K562 (cell line): ENCODE data around the gene POLRMT. TPM values are rescaled to one million over a fixed set of nuclear protein-coding genes. Genes with fewer than 3 reads are reported as not detected.

Experiments
- HNRNPL ChIP-seq: fragments of 200-400 bp; formaldehyde crosslinking; IDR thresholded peaks from 2 replicates; pipeline ENCODE4 v1.6.1; 2017; ENCODE audit warnings: low read depth, mild to moderate bottlenecking, low read length
- KLF10 ChIP-seq: fragments of 250-450 bp; sonication (Bioruptor Pico); IDR thresholded peaks from 2 replicates; pipeline ENCODE4 v1.6.1; 2021; ENCODE audit warnings: matching md5 sums
- KLF16 ChIP-seq: IDR thresholded peaks from 2 replicates; pipeline ENCODE4 v1.6.1; 2016; ENCODE audit warnings: antibody characterized with exemption
- LEF1 ChIP-seq: fragments of 450-650 bp; IDR thresholded peaks from 2 replicates; pipeline ENCODE4 v1.6.1; 2016; ENCODE audit warnings: mild to moderate bottlenecking
- MXI1 ChIP-seq: IDR thresholded peaks from 2 replicates; pipeline ENCODE4 v1.6.1; 2011; ENCODE audit warnings: low read depth, mild to moderate bottlenecking, improper control_type of control experiment, low read length
- MYC ChIP-seq, 2 experiments: fragments of 250-450 bp in 1 of 2; sonication (Bioruptor Pico) in 1 of 2; IDR thresholded peaks; 2 replicates each; pipeline versions ENCODE4 v1.5.1 to v1.6.1; 2012 to 2021; ENCODE audit warnings: low read depth in 2 of 2, borderline replicate concordance in 1 of 2, improper control_type of control experiment in 1 of 2, low read length in 1 of 2, mild to moderate bottlenecking in 1 of 2, moderate library complexity in 1 of 2
- PHF20 ChIP-seq: fragments of 450-650 bp; IDR thresholded peaks from 2 replicates; pipeline ENCODE4 v1.6.1; 2018; ENCODE audit not compliant: partially characterized antibody
- SMARCE1 ChIP-seq: fragments of 450-650 bp; IDR thresholded peaks from 2 replicates; pipeline ENCODE4 v1.7.1; 2016; ENCODE audit warnings: mild to moderate bottlenecking
- SNRNP70 ChIP-seq: fragments of 200-400 bp; formaldehyde crosslinking; optimal IDR thresholded peaks from 2 replicates; pipeline ENCODE3; 2017; ENCODE audit warnings: low read depth, low read length
- SOX6 ChIP-seq: fragments of 450-650 bp; IDR thresholded peaks from 2 replicates; pipeline ENCODE4 v1.6.1; 2014; ENCODE audit warnings: mild to moderate bottlenecking
- TBP ChIP-seq: optimal IDR thresholded peaks from 2 replicates; pipeline ENCODE3; 2011; ENCODE audit warnings: low read depth, low read length, improper control_type of control experiment
- ZNF197 ChIP-seq: fragments of 200-800 bp; sonication (Bioruptor generic); IDR thresholded peaks from 2 replicates; pipeline ENCODE4 v1.6.1; 2016; ENCODE audit warnings: low read depth, missing genetic modification characterization, missing compliant biosample characterization
- ZNF644 ChIP-seq: fragments of 200-800 bp; sonication (Bioruptor generic); IDR thresholded peaks from 2 replicates; pipeline ENCODE4 v1.6.1; 2016; ENCODE audit warnings: low read depth, missing genetic modification characterization, missing compliant biosample characterization
- polyA plus RNA-seq, 8 experiments: library from polyadenylated mRNA; depleted of rRNA in 4 of 8; stranded (reverse) in 5 of 8; unstranded in 3 of 8; fragments of >200 nt; fragmentation: Nextera tagmentation in 2 of 8; fragmentation: Illumina TruSeq in 1 of 8; extraction: Ambion mirVana in 2 of 8; extraction: Trizol in 1 of 8; gene quantifications; 2 replicates each; pipeline versions ENCODE4 v1.2.1 to v1.2.3, GENCODE V29; 2011 to 2014; ENCODE audit warnings: inconsistent platforms in 1 of 8, missing spikeins in 1 of 8
- total RNA-seq, 7 experiments: library from RNA; depleted of rRNA in 6 of 7; stranded (reverse); fragments of >200 nt in 6 of 7; fragmentation: Illumina TruSeq in 2 of 7; extraction: Trizol in 2 of 7; gene quantifications; 2 replicates each; pipeline versions ENCODE4 v1.2.1 to v1.2.3, GENCODE V29; 2011 to 2021; ENCODE audit warnings: low replicate concordance in 1 of 7
- TF ChIP-seq, protein P1 (sequence below): fragments of 250-450 bp; sonication (Bioruptor Pico); IDR thresholded peaks from 2 replicates; pipeline ENCODE4 v1.8.0; 2021; ENCODE audit warnings: moderate library complexity, mild to moderate bottlenecking, inconsistent platforms
- TF ChIP-seq, protein P2 (sequence below): fragments of 450-650 bp; formaldehyde crosslinking; IDR thresholded peaks from 2 replicates; pipeline ENCODE4 v1.4.0; 2022; ENCODE audit warnings: mild to moderate bottlenecking, moderate library complexity
- TF ChIP-seq, protein P3 (sequence below): sonication (generic); formaldehyde crosslinking; IDR thresholded peaks from 2 replicates; pipeline ENCODE4 v1.9.0; 2022; ENCODE audit warnings: mild to moderate bottlenecking, missing genetic modification reagents
- TF ChIP-seq, protein P4 (sequence below): fragments of 250-450 bp; sonication (Bioruptor Pico); IDR thresholded peaks from 2 replicates; pipeline ENCODE4 v1.4.0; 2020

The POLRMT gene
- total and polyA plus RNA-seq, 9 of the 15 experiments (the other 6 are each of a cell fraction or from before 2014, with no cell fraction given), result 30.3 to 144 (median 68.0) TPM

DNA sequence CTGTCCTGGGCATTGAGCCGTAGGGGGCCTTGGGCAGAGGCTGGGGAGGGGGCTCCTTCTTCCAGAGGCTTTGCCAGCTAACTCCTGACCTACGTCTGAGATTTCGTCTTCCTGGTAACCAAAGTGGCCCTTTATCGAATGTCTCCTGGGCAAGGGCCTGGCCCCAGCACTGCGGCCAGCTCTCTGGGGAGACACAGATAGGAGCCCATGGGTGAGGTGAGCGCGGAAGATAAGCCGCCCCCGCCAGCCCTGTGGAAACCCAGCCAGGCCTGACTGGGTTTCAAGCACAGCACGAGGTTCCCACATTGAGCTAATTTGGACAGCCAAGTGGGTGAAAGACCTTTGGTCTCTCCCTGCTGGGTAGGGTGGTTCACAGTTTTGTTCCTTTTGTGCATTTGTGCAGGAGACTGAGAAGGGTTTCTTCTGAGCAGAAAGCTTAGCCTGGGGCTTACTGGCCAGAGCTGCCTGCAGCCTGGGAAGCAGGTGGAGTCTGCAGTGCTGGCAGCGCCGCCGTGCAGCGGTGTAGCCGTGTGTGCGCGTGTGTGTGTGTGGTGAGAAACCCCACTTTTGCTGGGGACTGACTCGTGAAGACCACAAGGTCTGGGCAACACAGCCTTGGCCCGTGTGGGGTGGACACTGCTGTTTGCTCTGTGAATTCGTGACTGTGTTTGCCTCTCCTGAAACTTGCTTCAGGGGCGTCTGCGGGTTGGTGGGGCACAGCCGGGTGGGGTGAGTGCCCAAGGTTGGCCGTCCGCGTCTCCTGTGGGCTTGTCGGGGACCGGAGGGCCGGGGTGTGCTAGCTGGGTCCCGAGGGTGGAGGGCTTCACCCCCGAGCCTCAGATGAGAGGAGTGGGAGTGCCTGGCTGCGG lies 58.4 kb downstream of the POLRMT start (continued):
- TF ChIP-seq, protein P1, sequence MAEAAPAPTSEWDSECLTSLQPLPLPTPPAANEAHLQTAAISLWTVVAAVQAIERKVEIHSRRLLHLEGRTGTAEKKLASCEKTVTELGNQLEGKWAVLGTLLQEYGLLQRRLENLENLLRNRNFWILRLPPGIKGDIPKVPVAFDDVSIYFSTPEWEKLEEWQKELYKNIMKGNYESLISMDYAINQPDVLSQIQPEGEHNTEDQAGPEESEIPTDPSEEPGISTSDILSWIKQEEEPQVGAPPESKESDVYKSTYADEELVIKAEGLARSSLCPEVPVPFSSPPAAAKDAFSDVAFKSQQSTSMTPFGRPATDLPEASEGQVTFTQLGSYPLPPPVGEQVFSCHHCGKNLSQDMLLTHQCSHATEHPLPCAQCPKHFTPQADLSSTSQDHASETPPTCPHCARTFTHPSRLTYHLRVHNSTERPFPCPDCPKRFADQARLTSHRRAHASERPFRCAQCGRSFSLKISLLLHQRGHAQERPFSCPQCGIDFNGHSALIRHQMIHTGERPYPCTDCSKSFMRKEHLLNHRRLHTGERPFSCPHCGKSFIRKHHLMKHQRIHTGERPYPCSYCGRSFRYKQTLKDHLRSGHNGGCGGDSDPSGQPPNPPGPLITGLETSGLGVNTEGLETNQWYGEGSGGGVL (CRISPR knock-in tag), result no peak
- TF ChIP-seq, protein P2, sequence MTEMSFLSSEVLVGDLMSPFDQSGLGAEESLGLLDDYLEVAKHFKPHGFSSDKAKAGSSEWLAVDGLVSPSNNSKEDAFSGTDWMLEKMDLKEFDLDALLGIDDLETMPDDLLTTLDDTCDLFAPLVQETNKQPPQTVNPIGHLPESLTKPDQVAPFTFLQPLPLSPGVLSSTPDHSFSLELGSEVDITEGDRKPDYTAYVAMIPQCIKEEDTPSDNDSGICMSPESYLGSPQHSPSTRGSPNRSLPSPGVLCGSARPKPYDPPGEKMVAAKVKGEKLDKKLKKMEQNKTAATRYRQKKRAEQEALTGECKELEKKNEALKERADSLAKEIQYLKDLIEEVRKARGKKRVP, result peak; percentile 70; the same call in 1 of the 2 replicates
- TF ChIP-seq, protein P3, sequence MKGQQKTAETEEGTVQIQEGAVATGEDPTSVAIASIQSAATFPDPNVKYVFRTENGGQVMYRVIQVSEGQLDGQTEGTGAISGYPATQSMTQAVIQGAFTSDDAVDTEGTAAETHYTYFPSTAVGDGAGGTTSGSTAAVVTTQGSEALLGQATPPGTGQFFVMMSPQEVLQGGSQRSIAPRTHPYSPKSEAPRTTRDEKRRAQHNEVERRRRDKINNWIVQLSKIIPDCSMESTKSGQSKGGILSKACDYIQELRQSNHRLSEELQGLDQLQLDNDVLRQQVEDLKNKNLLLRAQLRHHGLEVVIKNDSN, result 0 out of 2 replicates have a peak, but pooled peaks have one; percentile 37
- peak; percentile 65 for TF ChIP-seq SNRNP70
- no peak for TF ChIP-seq KLF10 (CRISPR knock-in tag)
- no peak for TF ChIP-seq HNRNPL
- TF ChIP-seq TBP, result peak; percentile 30
- TF ChIP-seq MXI1, result peak; percentile 91
- TF ChIP-seq SMARCE1, result peak; percentile 96
- TF ChIP-seq ZNF644, result peak; percentile 88
- peak; percentile 94 for TF ChIP-seq MYC (IDR thresholded peaks at IDR 0.05; ENCODE audit: low read depth, low read length)
- no peak for TF ChIP-seq MYC (CRISPR knock-in tag; IDR thresholded peaks at IDR 0.05; ENCODE audit: borderline replicate concordance, low read depth)
- TF ChIP-seq KLF16, result peak; percentile 99
- TF ChIP-seq PHF20, result no peak
- TF ChIP-seq, protein P4, sequence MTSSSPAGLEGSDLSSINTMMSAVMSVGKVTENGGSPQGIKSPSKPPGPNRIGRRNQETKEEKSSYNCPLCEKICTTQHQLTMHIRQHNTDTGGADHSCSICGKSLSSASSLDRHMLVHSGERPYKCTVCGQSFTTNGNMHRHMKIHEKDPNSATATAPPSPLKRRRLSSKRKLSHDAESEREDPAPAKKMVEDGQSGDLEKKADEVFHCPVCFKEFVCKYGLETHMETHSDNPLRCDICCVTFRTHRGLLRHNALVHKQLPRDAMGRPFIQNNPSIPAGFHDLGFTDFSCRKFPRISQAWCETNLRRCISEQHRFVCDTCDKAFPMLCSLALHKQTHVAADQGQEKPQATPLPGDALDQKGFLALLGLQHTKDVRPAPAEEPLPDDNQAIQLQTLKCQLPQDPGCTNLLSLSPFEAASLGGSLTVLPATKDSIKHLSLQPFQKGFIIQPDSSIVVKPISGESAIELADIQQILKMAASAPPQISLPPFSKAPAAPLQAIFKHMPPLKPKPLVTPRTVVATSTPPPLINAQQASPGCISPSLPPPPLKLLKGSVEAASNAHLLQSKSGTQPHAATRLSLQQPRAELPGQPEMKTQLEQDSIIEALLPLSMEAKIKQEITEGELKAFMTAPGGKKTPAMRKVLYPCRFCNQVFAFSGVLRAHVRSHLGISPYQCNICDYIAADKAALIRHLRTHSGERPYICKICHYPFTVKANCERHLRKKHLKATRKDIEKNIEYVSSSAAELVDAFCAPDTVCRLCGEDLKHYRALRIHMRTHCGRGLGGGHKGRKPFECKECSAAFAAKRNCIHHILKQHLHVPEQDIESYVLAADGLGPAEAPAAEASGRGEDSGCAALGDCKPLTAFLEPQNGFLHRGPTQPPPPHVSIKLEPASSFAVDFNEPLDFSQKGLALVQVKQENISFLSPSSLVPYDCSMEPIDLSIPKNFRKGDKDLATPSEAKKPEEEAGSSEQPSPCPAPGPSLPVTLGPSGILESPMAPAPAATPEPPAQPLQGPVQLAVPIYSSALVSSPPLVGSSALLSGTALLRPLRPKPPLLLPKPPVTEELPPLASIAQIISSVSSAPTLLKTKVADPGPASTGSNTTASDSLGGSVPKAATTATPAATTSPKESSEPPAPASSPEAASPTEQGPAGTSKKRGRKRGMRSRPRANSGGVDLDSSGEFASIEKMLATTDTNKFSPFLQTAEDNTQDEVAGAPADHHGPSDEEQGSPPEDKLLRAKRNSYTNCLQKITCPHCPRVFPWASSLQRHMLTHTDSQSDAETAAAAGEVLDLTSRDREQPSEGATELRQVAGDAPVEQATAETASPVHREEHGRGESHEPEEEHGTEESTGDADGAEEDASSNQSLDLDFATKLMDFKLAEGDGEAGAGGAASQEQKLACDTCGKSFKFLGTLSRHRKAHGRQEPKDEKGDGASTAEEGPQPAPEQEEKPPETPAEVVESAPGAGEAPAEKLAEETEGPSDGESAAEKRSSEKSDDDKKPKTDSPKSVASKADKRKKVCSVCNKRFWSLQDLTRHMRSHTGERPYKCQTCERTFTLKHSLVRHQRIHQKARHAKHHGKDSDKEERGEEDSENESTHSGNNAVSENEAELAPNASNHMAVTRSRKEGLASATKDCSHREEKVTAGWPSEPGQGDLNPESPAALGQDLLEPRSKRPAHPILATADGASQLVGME (CRISPR knock-in tag), result no peak
- peak; percentile 95 for TF ChIP-seq SOX6
- peak; percentile 78 for TF ChIP-seq ZNF197 (CRISPR knock-in tag)
- peak; percentile 73 for TF ChIP-seq LEF1
